GM18502 (cell line): Measurements from ENCODE around the gene MYO1F.
"Not testable (repeated sequence)": the region's sequence is repeated elsewhere in the genome, so short reads cannot be mapped to it uniquely, and the experiment has no call there.

Experiments
- ATAC-seq: cut with Tn5 transposase; IDR thresholded peaks from one replicate; pipeline ENCODE4 v1.9.1; 2021; ENCODE audit warnings: mild to moderate bottlenecking; ENCODE audit not compliant: unreplicated experiment, poor library complexity

The MYO1F gene

DNA sequence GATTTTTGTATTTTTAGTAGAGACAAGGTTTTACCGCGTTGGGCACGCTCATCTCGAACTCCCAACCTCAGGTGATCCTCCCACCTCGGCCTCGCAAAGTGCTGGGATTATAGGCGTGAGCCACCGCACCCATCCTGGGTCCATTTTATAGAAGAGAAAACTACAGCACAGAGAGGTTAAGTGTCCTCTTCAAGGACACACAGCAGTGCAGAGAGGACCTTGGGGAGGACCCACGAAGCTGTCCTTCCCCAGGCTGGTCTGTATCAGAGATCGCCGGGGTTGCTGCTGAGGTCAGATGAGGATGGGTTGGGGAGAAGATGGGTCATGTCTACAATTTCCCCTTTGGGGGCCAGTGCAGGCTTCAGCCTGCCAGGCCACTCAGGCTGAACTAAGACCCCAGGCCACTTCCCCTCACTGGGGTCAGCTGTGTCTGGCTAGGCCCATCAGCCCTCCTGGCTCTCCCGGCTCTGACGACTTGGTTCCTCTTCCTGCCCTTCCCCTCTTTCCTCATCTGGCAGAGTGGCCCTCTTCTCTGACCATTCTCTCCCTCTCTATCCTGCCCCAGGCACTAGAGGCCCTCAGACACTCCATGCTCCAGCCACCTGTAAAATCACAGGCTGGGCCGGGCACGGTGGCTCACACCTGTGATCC, 9.6 kb downstream of the MYO1F start:
- ATAC-seq = no peak

- ATAC-seq = no peak
Observed at GRCh38 chr19:8566855-8567254, 10.4 kb downstream of the MYO1F start.

DNA sequence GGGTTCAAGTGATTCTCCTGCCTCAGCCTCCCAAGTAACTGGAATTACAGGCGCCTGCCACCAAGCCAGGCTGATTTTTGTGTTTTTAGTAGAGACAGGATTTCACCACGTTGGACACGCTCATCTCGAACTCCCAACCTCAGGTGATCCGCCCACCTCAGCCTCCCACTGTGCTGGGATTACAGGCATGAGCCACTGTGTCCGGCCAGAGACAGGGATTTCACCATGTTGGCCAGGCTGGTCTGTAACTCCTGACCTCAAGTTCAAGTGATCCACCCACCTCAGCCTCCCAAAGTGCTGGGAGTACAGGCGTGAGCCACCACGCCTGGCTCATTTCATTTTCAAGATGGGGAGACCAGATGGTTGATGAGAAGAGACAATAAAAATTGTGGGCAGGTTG, 12.4 kb downstream of the MYO1F start:
- ATAC-seq = not testable (repeated sequence)

- no peak for ATAC-seq
Observed at GRCh38 chr19:8561075-8561764, 16.0 kb downstream of the MYO1F start.

DNA sequence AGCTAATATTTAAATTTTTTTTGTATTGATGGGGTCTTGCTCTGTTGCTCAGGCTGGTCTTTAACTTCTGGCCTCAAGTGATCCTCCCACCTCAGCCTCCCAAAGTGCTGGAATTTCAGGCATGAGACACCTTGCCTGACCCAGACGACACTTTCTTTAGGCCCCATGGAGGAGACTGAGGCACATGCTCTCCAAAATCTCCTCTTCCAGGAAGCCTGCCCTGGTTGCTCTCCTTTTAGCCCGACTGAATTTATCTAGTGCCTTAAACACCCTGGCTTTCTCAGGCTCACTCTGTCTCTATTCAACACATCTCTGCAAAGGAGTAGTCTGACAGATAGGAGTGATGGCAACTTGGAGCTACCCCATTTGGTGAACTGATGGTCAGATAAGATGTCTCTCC, 18.9 kb downstream of the MYO1F start:
- no peak for ATAC-seq

GRCh38 chr19:8557642-8558238, 19.5 kb downstream of the MYO1F start:
- no peak for ATAC-seq

- not testable (repeated sequence) for ATAC-seq
Observed at GRCh38 chr19:8553729-8554128, 23.5 kb downstream of the MYO1F start.

- ATAC-seq = no peak
Observed at GRCh38 chr19:8552810-8553209, 24.4 kb downstream of the MYO1F start.

DNA sequence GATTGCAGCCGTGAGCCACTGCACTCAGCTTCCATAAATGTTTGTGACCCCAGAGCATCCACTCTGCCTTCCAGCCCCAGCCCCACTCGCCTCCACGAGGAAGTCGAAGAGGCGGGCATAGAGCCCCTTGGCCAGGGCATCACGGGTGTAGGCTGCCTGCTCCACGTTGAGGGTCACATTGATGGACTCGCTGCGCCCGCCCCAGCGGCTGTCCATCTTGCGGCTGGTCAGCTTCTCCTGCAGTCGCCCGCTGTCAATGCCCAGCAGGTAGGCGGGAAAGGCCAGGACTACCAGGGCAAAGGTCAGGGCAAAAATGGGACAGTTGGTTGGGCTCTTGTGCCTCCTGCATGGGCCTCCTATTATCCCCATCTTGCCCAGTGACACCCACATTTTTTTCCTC, 27.2 kb downstream of the MYO1F start:
- ATAC-seq = no peak

- no peak for ATAC-seq
Observed at GRCh38 chr19:8545743-8546142, 31.5 kb downstream of the MYO1F start.

- ATAC-seq = no peak
Observed at GRCh38 chr19:8544168-8544567, 33.1 kb downstream of the MYO1F start.

DNA sequence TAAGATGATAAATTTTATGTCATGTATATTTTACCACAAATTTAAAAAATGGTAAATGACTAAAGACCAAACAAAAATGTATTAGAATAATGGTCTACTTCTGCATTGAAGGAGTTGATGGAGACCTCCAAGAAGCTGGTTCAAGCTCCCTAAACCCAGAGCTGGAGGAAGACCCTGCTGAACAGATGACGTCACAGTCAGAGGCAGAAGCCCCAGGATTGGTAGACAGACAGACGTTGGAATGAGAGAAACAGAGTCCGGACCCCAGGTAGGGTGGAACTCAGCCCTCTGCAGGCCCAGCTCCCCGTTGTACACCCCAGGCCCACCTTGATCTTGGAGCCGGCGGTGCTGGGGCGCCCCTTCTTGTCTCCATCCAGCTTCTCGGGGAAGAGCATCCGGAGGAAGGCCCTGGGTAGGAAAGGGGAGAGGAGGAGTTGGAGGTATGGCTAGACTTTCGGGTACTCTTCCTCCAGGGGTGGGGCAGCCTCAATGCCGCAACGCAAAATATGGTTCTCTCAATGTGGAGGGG, 37.6 kb downstream of the MYO1F start:
- no peak for ATAC-seq

- ATAC-seq = no peak
Observed at GRCh38 chr19:8537099-8537498, 40.1 kb downstream of the MYO1F start.

- ATAC-seq = no peak
Observed at GRCh38 chr19:8536282-8536681, 41.0 kb downstream of the MYO1F start.

GRCh38 chr19:8532225-8532624, 45.0 kb downstream of the MYO1F start:
- no peak for ATAC-seq

- ATAC-seq = no peak
Observed at GRCh38 chr19:8531470-8531869, 45.8 kb downstream of the MYO1F start.

DNA sequence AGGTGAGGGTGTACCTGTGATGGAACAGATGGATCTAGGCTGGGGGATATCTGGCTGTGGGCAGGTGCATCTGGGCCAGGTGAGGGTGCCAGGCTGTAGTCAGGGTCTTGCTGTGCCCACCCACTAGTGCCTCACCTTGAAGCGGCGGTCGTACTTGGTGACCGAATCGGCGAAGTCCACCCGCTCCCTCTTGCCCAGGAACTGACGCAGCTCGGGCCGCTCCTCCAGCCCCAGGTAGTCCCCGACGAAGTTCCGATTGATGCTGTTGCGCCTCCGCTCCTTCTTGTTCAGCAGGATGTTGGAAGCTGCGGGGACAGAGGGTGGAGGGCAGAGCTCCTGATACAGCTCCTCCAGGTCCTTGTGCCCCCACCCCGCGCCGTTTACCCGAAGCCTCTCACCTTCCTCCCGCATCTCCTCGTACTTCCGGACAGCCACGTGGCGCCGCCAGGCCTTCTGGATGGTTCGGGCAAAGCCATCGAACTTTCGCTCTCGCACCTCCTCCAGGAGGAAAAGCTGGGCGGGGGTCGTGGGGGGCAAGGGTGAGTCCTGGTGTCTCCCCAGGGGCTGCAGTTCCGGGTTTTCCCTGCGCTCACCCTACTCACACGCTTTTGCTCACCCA, 47.1 kb downstream of the MYO1F start:
- ATAC-seq = no peak

GRCh38 chr19:8529369-8530006, 47.8 kb downstream of the MYO1F start:
- ATAC-seq = no peak

DNA sequence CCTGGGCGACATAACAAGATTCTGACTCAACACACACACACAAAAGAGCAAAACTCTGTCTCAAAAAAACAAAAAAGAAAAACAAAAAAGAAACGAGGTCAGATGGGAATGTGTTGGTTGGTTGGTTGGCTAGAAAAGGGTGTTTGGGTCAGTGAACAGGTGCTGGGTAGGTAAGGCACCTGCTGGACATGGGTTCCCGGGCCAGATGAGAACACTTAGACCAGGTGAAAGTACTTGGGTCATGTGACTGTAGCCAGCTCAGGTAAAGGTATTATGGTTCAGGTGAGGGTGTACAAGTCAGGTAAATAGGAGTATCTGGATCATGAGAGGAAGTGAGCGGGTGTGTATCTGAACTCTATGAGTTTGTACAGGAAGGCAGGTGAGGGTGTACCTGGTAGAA, 48.7 kb downstream of the MYO1F start:
- no peak for ATAC-seq

DNA sequence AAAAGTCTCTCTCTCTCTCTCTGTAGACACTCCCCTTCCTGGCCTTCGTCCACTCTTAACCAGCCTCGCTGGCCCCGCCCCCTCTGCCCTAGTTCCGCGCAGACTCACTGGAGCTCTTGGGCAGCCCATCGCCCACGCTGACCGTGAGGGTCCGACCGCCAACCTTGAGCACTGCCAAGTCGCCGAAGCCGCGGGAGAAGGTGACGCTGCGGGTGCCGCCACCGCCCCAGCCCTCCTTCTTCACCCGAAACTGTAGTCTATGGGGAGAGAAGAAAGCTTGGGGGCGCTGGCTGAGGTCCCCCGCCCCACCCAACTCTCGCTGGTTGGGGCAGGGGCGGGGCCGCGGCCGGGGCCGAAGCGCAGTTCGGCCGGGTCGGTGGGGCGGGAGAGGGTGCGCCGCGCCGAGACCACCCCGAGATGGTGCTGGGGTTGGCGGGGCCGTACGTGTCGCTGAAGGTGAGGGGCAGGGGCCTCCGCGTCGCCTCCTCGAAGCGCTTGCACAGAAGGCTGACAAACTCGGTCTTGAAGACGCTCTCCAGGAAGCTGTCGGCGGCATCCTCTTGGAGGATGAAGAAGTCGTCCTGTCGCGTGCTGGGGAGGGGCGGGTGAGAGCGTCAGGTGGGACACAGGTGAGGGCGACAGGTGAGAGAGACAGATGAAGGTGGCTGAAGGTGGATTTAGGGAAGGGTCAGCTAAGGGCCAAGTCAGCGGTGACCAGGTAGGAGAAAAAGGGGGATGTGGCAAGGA, 50.7 kb downstream of the MYO1F start:
- ATAC-seq = no peak
